Stimulated activated CD4-positive, alpha-beta T cell treated with anti-CD3 and anti-CD28 coated beads, Interleukin-1b, Interleukin-23, amount 100 ng/mL, for 1 hour (primary cell): ENCODE results near the gene ITGA11.

Experiments
- DNase-seq, 2 donors: peaks; one replicate each; pipeline ENCODE4 v3.0.0-alpha.2; 2020; ENCODE audit warnings: low read depth in 2 of 2

The ITGA11 gene

GRCh38 chr15:68431792-68432401 lies at the start of gene ITGA11:
Gene ITGA11, minus strand, starts transcription at chr15:68432163. Its CDS starts 97 bp downstream, at chr15:68432066.
- DNase-seq: no peak

- DNase-seq: no peak
Measured at GRCh38 chr15:68481321-68481720, 49.4 kb upstream of the ITGA11 start.

GRCh38 chr15:68480296-68480695 lies 48.3 kb upstream of the ITGA11 start:
- no peak for DNase-seq

GRCh38 chr15:68479870-68480269 lies 47.9 kb upstream of the ITGA11 start:
- no peak for DNase-seq

GRCh38 chr15:68479406-68479805 lies 47.4 kb upstream of the ITGA11 start:
- no peak for DNase-seq

- DNase-seq: no peak
Measured at GRCh38 chr15:68478853-68479252, 46.9 kb upstream of the ITGA11 start.

GRCh38 chr15:68475449-68475848 lies 43.5 kb upstream of the ITGA11 start:
- DNase-seq: no peak

GRCh38 chr15:68471541-68471940 lies 39.6 kb upstream of the ITGA11 start:
- no peak for DNase-seq

GRCh38 chr15:68470976-68471375 lies 39.0 kb upstream of the ITGA11 start:
- no peak for DNase-seq

GRCh38 chr15:68470049-68470742 lies 38.2 kb upstream of the ITGA11 start:
- no peak for DNase-seq

GRCh38 chr15:68469162-68470048 lies 37.4 kb upstream of the ITGA11 start:
- no peak for DNase-seq

GRCh38 chr15:68466876-68467275 lies 34.9 kb upstream of the ITGA11 start:
- DNase-seq: no peak

GRCh38 chr15:68465861-68466560 lies 34.0 kb upstream of the ITGA11 start:
- no peak for DNase-seq

GRCh38 chr15:68464448-68465090 lies 32.6 kb upstream of the ITGA11 start:
- DNase-seq: no peak

- no peak for DNase-seq
Measured at GRCh38 chr15:68463996-68464395, 32.0 kb upstream of the ITGA11 start.

- no peak for DNase-seq
Measured at GRCh38 chr15:68463444-68463843, 31.5 kb upstream of the ITGA11 start.

GRCh38 chr15:68460166-68460565 lies 28.2 kb upstream of the ITGA11 start:
- no peak for DNase-seq

- no peak for DNase-seq
Measured at GRCh38 chr15:68450192-68450591, 18.2 kb upstream of the ITGA11 start.

GRCh38 chr15:68449389-68449788 lies 17.4 kb upstream of the ITGA11 start:
- no peak for DNase-seq

GRCh38 chr15:68447976-68448755 lies 16.2 kb upstream of the ITGA11 start:
- DNase-seq: no peak

GRCh38 chr15:68447209-68447608 lies 15.2 kb upstream of the ITGA11 start:
- DNase-seq: no peak
